Pancreas (tissue), 10 donors: ENCODE results near the gene MSI2. TPM values are rescaled to one million over a fixed set of nuclear protein-coding genes. Genes with fewer than 3 reads are reported as not detected.

Source experiments
- ATAC-seq, 4 donors: fragments of 200-7000 bp; cut with Tn5 transposase; one replicate each; pipeline versions ENCODE4 v1.8.0 to v1.9.1; 2020; ENCODE audit warnings: mild to moderate bottlenecking in 4 of 4, moderate library complexity in 4 of 4
- DNase-seq, 6 donors: peaks; one replicate each; pipeline ENCODE4 v3.0.0-alpha.2; 2020
- FAIRE-seq: peaks from 2 replicates; lab custom pipeline; 2012; peaks lifted over from hg19 to GRCh38; lab: Jason Lieb, UNC
- H3K27ac ChIP-seq, 4 donors: fragments of 200-600 bp; sonication (generic); 1 replicate in 3 of 4; 2 replicates in 1 of 4; pipeline versions ENCODE4 v1.5.0 to v1.8.0; 2020
- H3K27me3 ChIP-seq, 4 donors: fragments of 200-600 bp; one replicate each; pipeline ENCODE4 v1.8.0; 2021
- H3K36me3 ChIP-seq, 3 donors: fragments of 200-600 bp; sonication (generic) in 1 of 3; one replicate each; pipeline versions ENCODE4 v1.5.0 to v1.8.0; 2020 to 2021
- H3K4me1 ChIP-seq, 3 donors: fragments of 200-600 bp; one replicate each; pipeline ENCODE4 v1.8.0; 2021
- H3K4me3 ChIP-seq, 4 donors: fragments of 200-600 bp; sonication (generic) in 2 of 4; one replicate each; pipeline versions ENCODE4 v1.5.0 to v1.8.0; 2020 to 2021
- H3K9me3 ChIP-seq, 4 donors: fragments of 200-600 bp; one replicate each; pipeline ENCODE4 v1.8.0; 2021
- CTCF ChIP-seq, 4 donors: fragments of 200-600 bp; sonication (generic) in 3 of 4; IDR thresholded peaks; one replicate each; pipeline versions ENCODE4 v1.5.0 to v1.8.0; 2021; ENCODE audit warnings: antibody characterized with exemption in 4 of 4
- WGBS, 2 donors: extraction: QIAGEN DNeasy Blood & Tissue Kit; methylation state at CpG; one replicate each; pipeline ENCODE4 v1.1.7; 2013; 5-methylcytosine and 5-hydroxymethylcytosine counted together
- intact Hi-C, 3 donors: fragments of 100-400 bp; cut with DNase I; formaldehyde crosslinking; loops; one replicate each; pipeline versions ENCODE4 v1.11.1 to v1.14.2; 2022
- polyA plus RNA-seq, 2 donors: library from polyadenylated mRNA; stranded (reverse); fragments of 200-250 nt; gene quantifications; one replicate each; pipeline ENCODE4 v1.2.3, GENCODE V29; 2013
- total RNA-seq, 6 donors: library from RNA; stranded (reverse); fragmentation: NEBNext Ultra II Directional in 4 of 6; extraction: Animal tissue kit (Norgen Biotek cat#: 25700) in 4 of 6; gene quantifications; one replicate each; pipeline versions ENCODE4 v1.2.1 to v1.2.4, GENCODE V29; 2021 to 2023
- donor health status: healthy with polysubstance abuse.
- donor health status: DM: no; HTN: no; CAD: no; lungs with moderate emphysema.
- donor health status: DM: no; HTN: no; CAD: no.
- donor health status: control.
- donor health status: control.
- donor health status: Bipolar disorder and iron deficiency.
- donor health status: DM: yes; HTN: yes; CAD: no.
- donor health status: DM: no; HTN: no; CAD: no.
- donor health status: DM: no; HTN: no; CAD: no.
- donor health status: DM: yes; HTN: yes; CAD: no.

The MSI2 gene
- total and polyA plus RNA-seq, 8 donors = 10.4 to 48.9 (median 30.1) TPM

- ATAC-seq = peak in 2 of 4 donors; percentile 55 to 67
- WGBS, 2 donors = 90 to 94% methylated on average over 4 of the region's 4 CpGs
- no peak for FAIRE-seq
- no peak for TF ChIP-seq CTCF (IDR thresholded peaks at IDR 0.05)
- H3K9me3 ChIP-seq = no peaks in the 10 kb centered on the region
- intact Hi-C loops = no loop called here
- H3K36me3 ChIP-seq = no peaks in the 10 kb centered on the region
- DNase-seq = no peak
- no peaks in the 10 kb centered on the region for H3K4me1 ChIP-seq
- no peak overlapping the region for H3K27ac ChIP-seq
- H3K27me3 ChIP-seq = no peaks in the 10 kb centered on the region
- no peak overlapping the region for H3K4me3 ChIP-seq
Measured at GRCh38 chr17:57486882-57487301, 230.6 kb downstream of the MSI2 start.

- no peaks in the 10 kb centered on the region for H3K36me3 ChIP-seq
- TF ChIP-seq CTCF (IDR thresholded peaks at IDR 0.05) = no peak
- no peak for ATAC-seq
- H3K27ac ChIP-seq = no peak overlapping the region
- 92 to 95% methylated on average over 5 of the region's 5 CpGs for WGBS, 2 donors
- no peak overlapping the region for H3K4me3 ChIP-seq
- no peaks in the 10 kb centered on the region for H3K9me3 ChIP-seq
- no peaks in the 10 kb centered on the region for H3K4me1 ChIP-seq
- H3K27me3 ChIP-seq = no peaks in the 10 kb centered on the region
- FAIRE-seq = no peak
- intact Hi-C loops = no loop called here
- DNase-seq = no peak
Measured at GRCh38 chr17:57487573-57487972, 231.2 kb downstream of the MSI2 start.

GRCh38 chr17:57488856-57489255 is 232.5 kb downstream of the MSI2 start:
- no peak for FAIRE-seq

GRCh38 chr17:57489321-57489720 is 233.0 kb downstream of the MSI2 start:
- no peak for TF ChIP-seq CTCF (IDR thresholded peaks at IDR 0.05)
- Histone ChIP-seq H3K27me3 (no peaks in the 10 kb centered on the region), H3K4me1 (no peaks in the 10 kb centered on the region), H3K4me3 (no peak overlapping the region), H3K27ac (no peak overlapping the region), H3K36me3 (no peaks in the 10 kb centered on the region), H3K9me3 (no peaks in the 10 kb centered on the region)
- no peak for FAIRE-seq
- WGBS, 2 donors = 45 to 52% methylated on average over 4 of the region's 4 CpGs
- DNase-seq = peak in 2 of 6 donors; percentile 19 to 46
- intact Hi-C loops = no loop called here
- peak in 2 of 4 donors; percentile 55 to 68 for ATAC-seq

More at GRCh38 chr17:57488856-57489255, 232.5 kb downstream of the MSI2 start:
- no peaks in the 10 kb centered on the region for H3K27me3 ChIP-seq
- intact Hi-C loops = no loop called here
- no peak overlapping the region for H3K4me3 ChIP-seq
- H3K27ac ChIP-seq = no peak overlapping the region
- DNase-seq (no peak), ATAC-seq (no peak)
- H3K4me1 ChIP-seq = no peaks in the 10 kb centered on the region
- no peaks in the 10 kb centered on the region for H3K9me3 ChIP-seq
- H3K36me3 ChIP-seq = no peaks in the 10 kb centered on the region
- WGBS, 2 donors = 93 to 99% methylated on average over 9 of the region's 9 CpGs
- TF ChIP-seq CTCF (IDR thresholded peaks at IDR 0.05) = no peak

GRCh38 chr17:57490111-57490845 is 234.0 kb downstream of the MSI2 start:
- no peak overlapping the region for H3K27ac ChIP-seq
- no peaks in the 10 kb centered on the region for H3K36me3 ChIP-seq
- ATAC-seq (no peak), FAIRE-seq (no peak), DNase-seq (no peak)
- H3K27me3 ChIP-seq = no peaks in the 10 kb centered on the region
- H3K4me1 ChIP-seq = no peaks in the 10 kb centered on the region
- H3K9me3 ChIP-seq = no peaks in the 10 kb centered on the region
- WGBS, 2 donors = 78 to 91% methylated on average over 4 of the region's 4 CpGs
- intact Hi-C loops = no loop called here
- no peak for TF ChIP-seq CTCF (IDR thresholded peaks at IDR 0.05)
- H3K4me3 ChIP-seq = no peak overlapping the region
